ENCODE results near the gene FEM1B.

GRCh38 chr15:68232449-68232848 lies 45.1 kb upstream of the FEM1B start:
- TF ChIP-seq TP53 (CRISPR knock-in tag; IDR thresholded peaks at IDR 0.05) (no peak), TFCP2L1 (CRISPR knock-in tag; IDR thresholded peaks at IDR 0.05) (no peak), EP300 (IDR thresholded peaks at IDR 0.05) (no peak), MYC (IDR thresholded peaks at IDR 0.05; ENCODE audit: borderline replicate concordance, low read length) (no peak), CTCF (IDR thresholded peaks at IDR 0.05) (no peak), POLR2A (IDR thresholded peaks at IDR 0.05; ENCODE audit: low read length) (no peak), ATOH8 (CRISPR knock-in tag; IDR thresholded peaks at IDR 0.05; ENCODE audit: low read depth) (no peak)
